Ectodermal cell (in vitro differentiated cells): ENCODE results near the gene EDAR.

Experiments
- H3K27ac ChIP-seq: 2 replicates; pipeline ENCODE4 v1.7.0; 2013; ENCODE audit warnings: mild to moderate bottlenecking, low read depth, low read length; ENCODE audit not compliant: insufficient read depth, poor library complexity, severe bottlenecking
- H3K27me3 ChIP-seq: 2 replicates; pipeline ENCODE4 v1.7.0; 2013; ENCODE audit warnings: mild to moderate bottlenecking, low read length; ENCODE audit not compliant: insufficient read depth, control insufficient read depth, poor library complexity, severe bottlenecking
- H3K36me3 ChIP-seq: one replicate; pipeline ENCODE4 v1.7.0; 2013; ENCODE audit warnings: low read length; ENCODE audit not compliant: control insufficient read depth, insufficient read depth
- H3K4me1 ChIP-seq: one replicate; pipeline ENCODE4 v1.7.0; 2013; ENCODE audit warnings: low read length; ENCODE audit not compliant: control insufficient read depth, insufficient read depth
- H3K4me3 ChIP-seq: 2 replicates; pipeline ENCODE4 v1.7.0; 2013; ENCODE audit warnings: low read depth, low read length, control low read depth; ENCODE audit not compliant: insufficient read depth
- H3K9me3 ChIP-seq: 2 replicates; pipeline ENCODE4 v1.7.0; 2013; ENCODE audit warnings: mild to moderate bottlenecking, low read length, moderate library complexity; ENCODE audit not compliant: control insufficient read depth
- WGBS, 2 experiments: methylation state at CpG; one replicate each; pipeline ENCODE4 v1.1.7; 2013; ENCODE audit warnings: missing lambda C conversion rate in 2 of 2; 5-methylcytosine and 5-hydroxymethylcytosine counted together

The EDAR gene

GRCh38 chr2:108869542-108869941 is 119.5 kb downstream of the EDAR start:
- Histone ChIP-seq H3K4me1 (no peaks in the 10 kb centered on the region), H3K27ac (no peak overlapping the region), H3K4me3 (no peak overlapping the region), H3K9me3 (no peaks in the 10 kb centered on the region), H3K36me3 (peaks cover 24% of the 10 kb centered on the region), H3K27me3 (no peaks in the 10 kb centered on the region)
- whole genome bisulfite sequencing, 2 experiments, result 81 to 95% methylated on average over 3 of the region's 3 CpGs

GRCh38 chr2:108868911-108869310 is 120.1 kb downstream of the EDAR start:
- Histone ChIP-seq H3K36me3 (peaks cover 23% of the 10 kb centered on the region), H3K27me3 (no peaks in the 10 kb centered on the region), H3K4me3 (no peak overlapping the region), H3K4me1 (no peaks in the 10 kb centered on the region), H3K9me3 (no peaks in the 10 kb centered on the region), H3K27ac (no peak overlapping the region)
- no CpG with 5 or more reads among the region's 1 CpG for WGBS, 2 experiments

- Histone ChIP-seq H3K4me3 (no peak overlapping the region), H3K27me3 (no peaks in the 10 kb centered on the region), H3K9me3 (no peaks in the 10 kb centered on the region), H3K4me1 (no peaks in the 10 kb centered on the region), H3K27ac (no peak overlapping the region), H3K36me3 (peaks cover 19% of the 10 kb centered on the region)
These were observed 123.0 kb downstream of the EDAR start for GRCh38 chr2:108866041-108866440.

- 96% methylated on average over 3 of the region's 3 CpGs for WGBS, 2 experiments
- H3K9me3 ChIP-seq, result no peaks in the 10 kb centered on the region
- no peak overlapping the region for H3K27ac ChIP-seq
- no peaks in the 10 kb centered on the region for H3K4me1 ChIP-seq
- peaks cover 4% of the 10 kb centered on the region for H3K36me3 ChIP-seq
- H3K27me3 ChIP-seq, result no peaks in the 10 kb centered on the region
- H3K4me3 ChIP-seq, result no peak overlapping the region
These were observed 130.1 kb downstream of the EDAR start for GRCh38 chr2:108858894-108859293.

GRCh38 chr2:108855194-108855593 is 133.8 kb downstream of the EDAR start:
- Histone ChIP-seq H3K36me3 (peaks cover 21% of the 10 kb centered on the region), H3K27ac (no peak overlapping the region), H3K4me3 (no peak overlapping the region), H3K4me1 (no peaks in the 10 kb centered on the region), H3K27me3 (no peaks in the 10 kb centered on the region), H3K9me3 (no peaks in the 10 kb centered on the region)
- WGBS, 2 experiments, result 86 to 92% methylated on average over 1 of the region's 1 CpG

GRCh38 chr2:108854484-108854883 is 134.5 kb downstream of the EDAR start:
- no peaks in the 10 kb centered on the region for H3K27me3 ChIP-seq
- WGBS, 2 experiments, result 89% methylated on average over 1 of the region's 1 CpG; no CpG with 5 or more reads in 1 of the 2 experiments
- peaks cover 25% of the 10 kb centered on the region for H3K36me3 ChIP-seq
- no peak overlapping the region for H3K27ac ChIP-seq
- H3K4me1 ChIP-seq, result no peaks in the 10 kb centered on the region
- H3K9me3 ChIP-seq, result no peaks in the 10 kb centered on the region
- no peak overlapping the region for H3K4me3 ChIP-seq

- H3K4me3 ChIP-seq, result no peak overlapping the region
- H3K27me3 ChIP-seq, result no peaks in the 10 kb centered on the region
- H3K27ac ChIP-seq, result no peak overlapping the region
- 94% methylated on average over 2 of the region's 2 CpGs for WGBS, 2 experiments
- H3K4me1 ChIP-seq, result no peaks in the 10 kb centered on the region
- H3K9me3 ChIP-seq, result no peaks in the 10 kb centered on the region
- H3K36me3 ChIP-seq, result peaks cover 24% of the 10 kb centered on the region
These were observed 135.6 kb downstream of the EDAR start for GRCh38 chr2:108853421-108853820.

- H3K4me3 ChIP-seq, result no peak overlapping the region
- H3K36me3 ChIP-seq, result peaks cover 24% of the 10 kb centered on the region
- no peak overlapping the region for H3K27ac ChIP-seq
- H3K27me3 ChIP-seq, result no peaks in the 10 kb centered on the region
- no peaks in the 10 kb centered on the region for H3K4me1 ChIP-seq
- H3K9me3 ChIP-seq, result no peaks in the 10 kb centered on the region
- WGBS, 2 experiments, result 91 to 92% methylated on average over 3 of the region's 3 CpGs
These were observed 136.6 kb downstream of the EDAR start for GRCh38 chr2:108852375-108852774.

- Histone ChIP-seq H3K4me1 (no peaks in the 10 kb centered on the region), H3K9me3 (no peaks in the 10 kb centered on the region), H3K36me3 (peaks cover 18% of the 10 kb centered on the region), H3K4me3 (no peak overlapping the region), H3K27me3 (no peaks in the 10 kb centered on the region), H3K27ac (no peak overlapping the region)
- WGBS, 2 experiments, result 100% methylated on average over 1 of the region's 1 CpG
These were observed 142.0 kb downstream of the EDAR start for GRCh38 chr2:108847000-108847399.

GRCh38 chr2:108845923-108846322 is 143.1 kb downstream of the EDAR start:
- H3K9me3 ChIP-seq, result no peaks in the 10 kb centered on the region
- H3K27ac ChIP-seq, result no peak overlapping the region
- H3K36me3 ChIP-seq, result peaks cover 13% of the 10 kb centered on the region
- H3K4me1 ChIP-seq, result no peaks in the 10 kb centered on the region
- H3K27me3 ChIP-seq, result no peaks in the 10 kb centered on the region
- H3K4me3 ChIP-seq, result no peak overlapping the region
